Embryonic facial prominence (tissue), 1 donor: Measurements from ENCODE around the gene CHERP.

Source experiments
- DNase-seq: peaks from one replicate; pipeline ENCODE4 v3.0.0-alpha.2; 2016; ENCODE audit errors: extremely low spot score

CHERP gene

DNA sequence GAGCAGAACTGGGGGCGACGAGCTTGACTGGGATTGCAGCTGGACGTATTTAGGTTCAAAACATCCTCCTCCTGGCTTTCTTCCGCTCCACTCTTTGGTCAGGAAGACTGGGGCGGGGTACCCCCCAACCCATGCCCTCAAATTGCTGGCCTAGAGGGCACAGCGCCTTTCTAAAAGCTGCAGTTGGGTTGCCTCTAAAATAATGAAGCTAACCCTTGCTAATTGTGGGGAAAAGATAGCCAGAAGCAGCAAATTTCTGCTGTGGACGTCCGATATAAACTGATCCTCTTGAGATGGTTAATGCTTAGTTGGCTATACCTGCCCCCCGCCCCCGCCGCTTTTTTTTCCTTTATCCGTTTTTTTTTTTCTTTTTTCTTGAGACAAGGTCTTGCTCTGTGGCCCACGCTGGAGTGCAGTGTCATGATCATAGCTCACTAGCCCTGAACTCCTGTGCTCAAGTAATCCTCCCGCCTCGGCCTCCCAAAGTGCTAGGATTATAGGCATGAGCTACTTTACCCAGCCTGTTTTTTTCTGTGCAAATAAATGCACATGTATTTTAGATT is 754 bp upstream of the CHERP start:
- no peak for DNase-seq

DNA sequence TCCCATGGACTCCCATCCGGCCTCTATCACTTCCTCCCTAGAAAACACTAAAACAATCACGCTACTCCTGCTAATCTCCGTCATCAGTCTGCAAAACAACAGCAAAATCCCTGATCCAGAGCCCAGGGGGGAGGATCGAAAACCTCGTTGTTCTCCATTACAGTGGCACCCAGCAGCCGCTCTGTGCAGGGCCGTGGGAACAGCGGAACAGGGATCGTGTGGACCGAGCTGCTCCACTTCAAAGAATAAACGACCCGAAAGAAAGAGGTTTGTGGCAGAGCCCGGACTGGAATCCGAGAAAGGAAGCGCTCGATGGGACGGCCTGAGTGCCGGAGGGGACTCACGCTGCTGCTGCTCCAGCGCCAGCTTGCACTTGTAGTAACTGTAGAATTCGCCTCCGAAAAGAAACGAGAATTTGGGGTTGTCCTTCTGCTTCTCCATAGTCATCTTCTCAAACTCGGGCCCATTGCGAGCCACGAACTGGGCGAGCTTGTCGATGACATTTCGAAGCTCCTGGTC is 652 bp downstream of the CHERP start:
- DNase-seq = no peak

DNA sequence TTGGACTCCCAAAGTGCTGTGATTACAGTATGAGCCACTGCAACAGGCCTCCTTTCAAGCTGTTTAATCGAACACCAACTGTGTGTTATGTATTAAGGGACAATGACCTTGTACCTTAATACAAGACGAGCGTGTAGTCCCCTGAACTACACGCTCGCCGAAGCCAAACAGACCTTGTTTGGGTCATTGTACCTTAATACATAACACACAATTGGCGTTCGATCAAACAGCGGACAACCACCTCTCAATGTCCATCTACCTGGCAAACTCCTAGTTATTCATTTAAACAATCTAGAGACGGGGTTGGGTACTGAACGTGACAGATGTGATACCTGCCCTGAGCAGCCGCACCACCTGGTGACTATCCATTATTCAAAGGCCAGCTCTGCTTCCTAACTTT is 1.3 kb downstream of the CHERP start:
- DNase-seq = no peak

DNA sequence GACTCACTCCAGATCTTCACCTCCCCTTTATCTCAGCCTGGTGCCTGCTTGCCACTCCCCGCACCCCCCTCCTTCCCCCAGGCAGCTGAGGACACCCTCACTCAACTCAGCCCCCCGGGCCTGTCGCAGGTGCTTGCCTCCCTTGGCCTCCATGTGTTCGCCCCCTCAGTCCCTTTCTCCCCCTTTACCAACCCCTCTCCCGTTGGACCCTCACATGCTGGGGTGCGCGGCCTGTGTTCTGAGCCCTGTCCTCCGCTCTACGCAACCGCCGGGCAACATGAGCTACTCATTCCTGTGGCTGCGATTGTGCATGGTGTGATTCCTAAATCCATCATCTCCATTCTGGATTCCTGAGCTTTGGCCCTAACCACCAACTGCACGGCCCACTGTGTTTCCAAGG is 5.1 kb downstream of the CHERP start:
- DNase-seq = no peak

DNA sequence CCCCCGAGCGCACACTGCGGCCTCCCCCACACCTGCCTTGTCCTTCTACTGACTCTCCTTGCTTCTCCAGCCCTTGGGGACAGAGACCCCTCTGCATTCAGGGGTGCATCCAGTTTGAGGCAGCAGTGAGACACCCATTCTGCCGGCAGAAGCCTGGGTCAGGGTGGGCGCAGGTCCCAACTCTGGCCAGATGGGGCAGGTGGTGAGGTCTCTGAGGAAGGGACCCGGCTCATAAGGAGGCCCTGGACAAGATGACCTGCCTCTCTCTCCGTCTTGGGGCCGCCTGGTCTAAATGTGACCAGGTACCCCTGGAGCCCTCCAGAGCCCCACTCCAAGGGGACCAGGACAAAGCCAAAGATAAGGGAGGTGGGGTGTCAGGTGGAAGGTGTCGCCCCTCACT is 6.1 kb downstream of the CHERP start:
- no peak for DNase-seq

DNA sequence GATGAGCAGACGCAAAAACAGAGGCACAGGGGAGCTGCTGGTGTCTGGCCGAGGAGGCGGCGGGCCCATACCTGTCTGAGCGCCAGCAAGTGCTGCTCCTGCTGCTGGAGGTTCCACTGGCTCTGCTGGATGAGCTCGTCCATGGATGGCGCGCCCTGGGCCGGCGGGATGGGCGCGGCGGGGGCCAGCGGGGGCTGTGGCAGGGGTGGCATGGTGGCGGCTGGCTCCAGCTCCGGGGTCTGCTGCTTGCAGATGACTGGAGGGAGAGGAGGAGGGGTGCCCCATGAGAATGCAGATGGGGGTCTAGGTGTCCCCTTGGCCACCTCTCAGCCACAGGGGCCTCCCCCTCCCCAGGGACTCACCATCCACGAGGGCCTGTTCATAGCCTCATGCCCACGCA is 6.9 kb downstream of the CHERP start:
- no peak for DNase-seq

DNA sequence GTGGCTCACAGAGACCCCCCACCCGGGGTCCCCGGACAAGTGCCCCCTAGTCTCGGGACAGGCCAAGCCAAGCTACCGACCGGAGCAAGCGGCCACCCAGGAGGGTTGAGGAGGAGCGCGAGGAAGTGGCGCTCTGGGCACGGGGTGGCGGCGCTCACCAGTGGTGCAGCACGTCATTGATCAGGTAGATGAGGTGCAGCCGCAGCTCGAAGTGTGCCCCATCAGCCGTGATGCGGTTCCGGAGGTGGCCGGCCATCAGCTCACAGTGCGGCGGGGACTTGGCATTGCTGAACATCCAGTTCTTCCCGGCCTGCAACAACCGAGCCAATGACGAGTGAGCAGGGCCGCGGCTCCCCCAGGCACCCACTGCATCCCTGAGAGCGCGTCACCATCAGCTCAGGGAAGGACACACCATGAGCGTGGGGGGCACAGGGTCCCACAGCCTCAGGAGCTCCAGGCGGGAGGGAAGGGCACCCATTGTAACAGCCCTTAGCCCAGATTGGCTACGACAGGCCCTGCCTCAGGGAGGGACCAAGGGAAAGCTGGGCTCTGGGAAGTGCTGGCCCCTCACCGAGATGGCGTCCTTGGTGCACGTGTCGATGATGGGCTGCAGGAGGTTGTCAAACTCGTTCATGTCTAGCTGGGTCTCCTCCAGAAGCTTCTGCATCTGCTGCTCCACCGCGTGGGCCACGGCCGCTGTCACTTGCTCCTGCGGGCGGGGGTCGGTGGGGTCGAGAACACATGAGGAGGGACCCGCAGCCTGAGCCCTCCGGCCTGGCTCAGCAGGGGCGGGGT is 9.6 kb downstream of the CHERP start:
- DNase-seq = no peak

DNA sequence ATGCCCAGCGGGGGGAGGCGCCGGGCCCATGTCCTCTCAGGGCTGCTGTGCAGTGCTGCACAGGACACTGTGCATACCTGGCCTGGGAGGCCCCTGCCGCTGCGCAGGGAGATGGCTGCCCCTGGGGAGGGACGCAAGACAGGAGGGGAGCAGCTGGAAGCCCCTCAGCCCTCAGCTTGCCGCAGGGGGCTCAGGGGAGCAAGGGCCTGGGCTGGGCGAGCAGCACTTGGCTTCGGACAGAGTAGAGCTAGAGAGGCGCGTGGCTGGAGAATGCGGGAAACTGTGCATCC is 10.9 kb downstream of the CHERP start:
- DNase-seq = no peak

DNA sequence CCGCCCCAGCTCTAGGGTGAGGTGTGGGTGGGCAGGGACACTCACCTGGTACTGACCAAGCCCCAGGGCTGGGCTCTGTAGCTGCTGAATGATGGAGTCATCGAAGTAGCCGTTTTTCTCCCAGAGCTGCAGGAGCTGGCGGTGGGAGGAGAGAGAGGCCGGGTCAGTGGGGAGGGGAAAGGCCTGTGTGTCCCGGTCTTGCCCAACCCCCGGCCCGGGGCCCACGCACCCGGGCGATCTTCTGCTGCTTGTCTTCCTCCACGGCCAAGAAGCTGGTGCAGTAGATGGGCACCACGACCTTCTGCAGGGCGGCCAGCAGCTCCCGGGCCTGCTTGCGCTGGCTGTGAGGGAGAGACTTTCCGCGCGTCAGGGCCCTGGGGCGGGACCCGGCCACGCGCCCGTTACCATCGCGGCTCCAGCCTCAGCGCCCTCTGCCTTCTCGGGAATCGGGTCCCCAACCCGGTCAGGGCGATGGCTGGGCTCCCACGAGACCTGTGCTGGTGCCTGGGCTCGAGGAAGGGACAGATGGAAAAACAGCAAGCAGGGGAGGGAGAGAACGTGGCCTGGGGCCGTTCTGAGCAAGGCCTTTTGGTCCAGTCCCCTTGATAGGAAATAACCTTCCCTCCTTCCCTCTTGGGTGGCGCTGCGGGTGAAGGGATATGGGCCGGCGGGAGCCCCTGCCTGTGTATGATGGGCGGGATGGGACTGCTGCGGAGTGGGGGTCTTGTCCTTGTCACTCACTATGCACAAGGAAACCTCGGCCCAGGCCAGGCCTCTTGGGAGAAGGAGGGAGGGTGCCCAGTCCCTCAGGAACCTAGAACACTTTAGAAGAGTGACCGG is 11.5 kb downstream of the CHERP start:
- DNase-seq = no peak

DNA sequence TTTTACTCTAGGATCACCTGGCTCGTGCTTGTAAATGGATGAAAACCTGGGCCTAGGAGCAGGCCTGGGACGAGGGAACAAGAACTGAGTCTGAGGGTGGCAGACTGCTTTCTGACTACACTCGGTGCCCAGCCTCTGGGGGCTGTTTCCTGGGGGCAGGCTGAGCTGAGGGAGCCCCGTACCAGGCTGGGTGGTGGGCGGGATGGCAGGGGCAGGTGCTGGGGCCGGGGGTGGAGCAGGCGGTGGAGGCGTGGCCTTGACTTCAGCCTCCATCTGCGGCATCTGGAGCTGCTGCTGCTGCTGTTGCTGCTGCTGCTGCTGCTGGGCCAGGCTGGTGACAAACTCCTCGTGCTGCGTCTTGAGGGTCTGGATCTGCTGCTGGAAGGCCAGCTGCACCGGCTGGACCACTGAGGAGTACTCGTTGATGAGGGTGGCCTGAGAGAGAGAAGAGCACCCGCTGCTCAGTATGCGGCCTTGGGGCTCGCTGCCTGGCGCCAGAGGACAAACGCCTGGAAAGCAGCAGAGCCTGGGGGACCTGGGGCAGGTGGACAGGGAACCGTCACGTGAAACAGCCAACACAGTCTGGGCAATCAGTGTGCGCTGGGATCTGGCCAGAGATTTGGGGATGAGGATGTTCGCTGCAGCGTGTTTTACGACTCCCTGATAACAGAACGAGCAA is 12.6 kb downstream of the CHERP start:
- no peak for DNase-seq

DNA sequence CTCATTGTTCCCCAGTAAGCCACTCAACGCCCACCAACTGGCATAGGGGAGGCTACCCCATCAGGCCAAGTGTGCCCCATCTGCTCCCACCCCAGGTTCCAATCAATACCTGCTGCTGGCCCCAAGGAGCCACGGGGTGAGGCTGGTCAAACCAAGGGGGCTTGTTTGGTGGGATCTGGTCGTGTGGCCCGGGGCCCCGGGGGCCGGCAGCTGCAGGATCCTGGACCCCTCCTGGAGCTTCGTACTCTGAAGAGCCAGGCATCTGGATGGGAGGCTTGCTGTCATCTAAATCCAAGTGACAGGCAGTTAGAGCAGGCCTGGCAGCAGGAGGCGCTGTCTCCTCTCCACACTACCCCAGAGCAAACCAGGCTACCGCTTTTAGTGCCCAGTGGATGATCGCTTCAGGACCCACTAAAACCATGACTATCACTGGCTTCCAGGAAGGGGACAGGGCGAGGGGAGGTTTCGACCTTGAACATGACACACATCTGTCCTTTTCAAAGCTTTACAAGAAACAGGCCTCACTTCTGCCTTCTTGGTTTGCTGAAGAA is 14.2 kb downstream of the CHERP start:
- DNase-seq = no peak

DNA sequence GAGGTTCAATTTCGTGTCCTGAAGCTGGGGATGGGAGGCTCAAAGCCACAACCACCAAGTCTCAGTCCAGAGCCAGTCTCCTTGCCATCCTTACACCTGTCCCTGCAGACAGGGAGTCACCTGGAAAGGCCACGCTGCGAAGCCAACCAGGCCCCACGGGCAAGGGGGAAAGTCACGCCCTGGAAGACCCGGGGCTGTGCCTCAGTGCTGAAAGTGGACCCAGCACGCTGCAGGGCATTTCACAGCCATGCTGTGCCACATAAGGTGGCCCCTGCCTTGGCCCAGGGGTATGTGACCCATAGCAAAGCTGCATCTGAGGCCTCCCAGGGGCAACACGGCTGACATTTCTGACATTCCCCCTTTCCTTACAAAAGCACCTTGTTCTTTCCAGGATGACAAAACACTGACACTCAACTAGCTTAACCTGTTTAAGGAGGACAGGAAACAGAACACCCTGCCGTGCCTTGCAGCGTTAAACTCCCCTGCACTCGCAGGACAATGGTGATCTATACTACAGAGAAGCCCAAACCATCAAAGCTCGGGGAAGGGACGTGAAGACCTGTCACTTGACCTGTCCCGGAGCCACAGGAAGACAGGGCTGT is 14.8 kb downstream of the CHERP start:
- DNase-seq = no peak

DNA sequence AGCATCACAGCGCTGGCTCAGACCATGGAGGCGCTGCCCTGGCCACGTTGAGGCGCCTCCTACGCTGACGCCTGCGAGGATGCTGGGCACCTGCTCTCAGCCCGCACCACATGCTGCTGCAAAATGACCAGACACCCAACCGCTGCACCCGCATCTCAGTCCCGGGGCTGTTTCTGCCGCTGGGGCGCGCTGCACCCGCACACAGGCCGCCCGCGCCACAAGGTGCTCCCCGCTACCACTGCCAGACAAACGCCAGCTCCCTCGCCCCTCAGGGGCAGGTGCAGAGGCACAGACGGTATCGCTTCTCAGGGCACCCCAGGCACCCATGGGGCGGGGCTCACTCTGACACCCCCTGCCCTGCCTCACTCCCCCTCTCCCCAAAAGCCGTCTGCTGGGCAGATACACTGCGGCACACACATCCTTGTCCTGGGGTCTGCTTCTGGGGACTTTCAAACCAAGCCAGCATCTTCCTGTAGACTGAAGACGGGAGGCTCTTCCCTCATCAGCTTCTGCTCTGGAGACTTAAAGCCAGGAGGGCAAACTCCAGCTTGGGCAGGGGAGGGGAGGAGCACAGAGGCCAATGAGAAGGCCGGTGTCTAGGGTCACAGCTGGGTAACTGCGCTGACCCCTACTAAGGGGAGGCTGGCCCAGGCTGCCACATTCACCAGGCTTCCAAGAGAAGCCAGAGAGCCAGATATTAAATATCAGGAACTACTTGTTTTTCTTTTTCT is 16.3 kb downstream of the CHERP start:
- no peak for DNase-seq

DNA sequence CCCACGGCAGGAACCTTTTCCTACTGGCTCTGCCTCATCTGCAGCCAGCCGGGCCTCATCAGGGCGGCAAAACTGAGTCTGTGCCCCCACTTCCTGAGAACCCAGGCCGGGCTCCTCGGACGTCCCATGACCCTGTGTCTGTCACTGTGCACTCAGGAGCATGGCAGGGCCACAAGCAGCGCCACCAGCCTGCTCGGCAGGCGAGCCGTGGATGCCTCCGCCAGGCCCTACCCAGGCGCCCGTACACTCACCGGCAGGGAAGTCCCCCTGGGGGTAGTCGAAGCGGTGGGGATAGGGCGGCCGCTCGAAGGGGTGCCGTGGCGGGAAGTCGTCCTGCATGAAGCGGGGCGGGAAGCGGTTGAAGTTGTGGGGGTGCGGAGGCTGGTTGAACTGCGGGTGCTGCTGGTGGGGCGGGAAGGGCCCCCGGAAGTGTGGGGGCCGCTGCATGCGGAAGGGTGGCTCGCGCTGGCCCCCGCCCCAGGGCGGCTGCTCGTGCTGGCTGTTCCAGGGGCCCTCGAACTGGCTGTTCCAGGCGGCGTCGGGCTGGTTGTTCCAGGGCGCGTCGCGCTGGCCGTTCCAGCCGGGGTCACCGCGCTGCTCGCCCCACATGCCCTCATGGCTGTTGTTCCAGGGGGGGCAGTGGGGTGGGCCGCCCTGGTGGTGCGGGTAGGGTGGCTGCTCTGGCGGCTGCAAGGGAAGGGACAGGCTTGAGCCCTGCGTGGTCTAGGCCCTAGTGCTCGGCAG is 17.1 kb downstream of the CHERP start:
- no peak for DNase-seq

DNA sequence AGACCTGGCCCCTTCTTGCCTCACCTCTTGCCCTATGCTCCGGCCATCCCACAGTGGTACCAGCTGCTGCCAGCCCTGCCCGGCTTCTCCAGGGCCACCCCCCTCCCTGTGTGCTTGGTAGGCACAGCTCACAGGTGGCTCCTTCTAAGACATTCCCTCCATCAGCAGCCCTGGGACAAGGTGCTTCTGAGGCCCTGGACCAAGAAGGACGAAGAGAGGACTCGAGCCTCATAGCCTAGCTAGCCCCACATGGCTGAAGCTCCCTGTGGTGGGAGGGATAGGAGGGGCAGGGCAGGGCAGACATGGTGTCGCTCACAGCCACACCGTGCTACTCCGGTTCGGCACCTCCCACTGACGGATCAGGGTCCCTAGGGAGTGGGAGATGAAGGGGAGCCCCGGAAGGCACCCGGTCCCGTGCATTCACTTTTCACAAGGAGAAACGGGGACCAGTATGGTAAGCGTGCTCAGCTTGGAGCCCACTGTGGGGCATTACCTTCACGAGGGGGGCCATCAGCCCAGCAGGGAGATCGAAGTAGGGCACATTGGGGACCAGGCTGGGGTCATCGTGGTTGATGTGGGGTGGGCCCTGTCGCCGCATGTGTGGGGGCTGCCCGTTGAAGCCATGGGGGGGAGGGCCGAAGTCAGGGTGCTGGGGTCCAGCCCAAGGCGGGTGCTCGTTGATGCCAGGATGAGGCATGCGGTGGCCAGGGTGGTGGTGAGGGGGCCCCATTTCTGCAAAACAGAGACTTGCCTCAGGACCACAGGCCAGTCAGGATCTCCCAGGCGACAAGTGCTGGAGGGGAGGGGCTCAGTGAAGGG is 19.5 kb downstream of the CHERP start:
- DNase-seq = no peak

DNA sequence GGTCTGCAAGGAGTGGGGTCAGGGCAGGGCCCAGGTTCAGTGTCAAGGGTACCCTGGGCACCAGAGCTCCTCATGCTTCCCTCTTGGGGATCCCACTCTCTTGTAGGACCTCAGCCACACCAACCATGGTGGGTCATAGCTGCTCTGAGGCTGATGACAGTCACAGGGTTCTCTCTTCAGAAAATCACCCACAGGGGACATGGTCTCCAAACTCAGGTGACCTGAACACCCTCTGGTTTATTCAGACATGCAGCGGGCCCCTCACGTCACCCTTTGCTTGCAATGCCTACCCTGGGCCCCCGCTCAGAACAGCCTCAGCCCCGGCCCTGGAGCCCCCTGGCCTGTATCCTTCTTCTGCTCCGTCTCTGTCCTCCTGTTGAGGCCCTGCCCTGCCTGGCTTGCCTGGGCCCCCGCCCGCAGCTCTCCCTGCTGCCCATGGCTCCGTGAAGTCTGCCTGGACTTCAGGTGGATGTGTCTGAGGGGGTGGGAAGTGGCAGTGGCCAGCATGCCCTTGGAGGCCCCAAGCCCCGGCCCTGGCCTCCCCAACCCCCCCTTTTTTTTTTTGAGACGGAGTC is 20.4 kb downstream of the CHERP start:
- DNase-seq = no peak

DNA sequence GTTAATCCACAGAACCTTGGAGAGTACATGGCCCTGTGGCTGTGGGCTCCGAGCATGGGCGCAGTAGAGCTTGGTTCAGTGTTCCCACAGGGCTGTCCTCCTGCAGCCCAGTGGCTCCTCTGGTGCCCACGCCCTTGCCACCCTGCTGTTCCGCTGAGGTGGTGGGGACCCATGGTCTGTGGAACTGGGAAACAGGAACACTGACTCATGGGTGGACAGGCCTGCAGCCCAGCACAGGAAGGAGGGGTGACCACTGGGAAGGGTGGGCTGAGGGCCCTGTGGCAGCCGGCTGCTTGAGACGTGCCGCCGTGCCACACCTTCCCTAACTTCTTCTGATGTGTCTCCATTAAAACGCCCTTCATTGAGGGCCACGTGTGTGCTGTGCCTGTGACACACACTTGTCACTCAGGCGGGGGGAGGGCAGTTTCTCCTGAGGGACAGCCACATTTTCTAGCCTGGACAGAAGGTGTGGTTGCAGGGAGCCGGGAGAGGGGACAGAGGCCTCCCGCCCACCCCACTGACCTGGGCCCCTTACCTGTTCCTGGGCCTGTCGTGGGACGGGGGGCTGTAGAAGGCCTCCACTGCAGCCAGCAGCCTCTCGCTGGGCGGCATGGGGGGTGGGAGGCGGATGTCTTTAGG is 21.1 kb downstream of the CHERP start:
- no peak for DNase-seq
